ENCODE results near the gene IRF8.

IRF8 gene

GRCh38 chr16:85891776-85892166 lies 7.2 kb upstream of the IRF8 start:
- no peak for DNase-seq (ENCODE audit: low spot score)
- H3K27ac ChIP-seq, result no peak overlapping the region
- no peak for TF ChIP-seq CTCF (conservative IDR thresholded peaks at IDR 0.05; ENCODE audit: low read depth)
- ChIA-PET POLR2A (ENCODE audit: low non-redundant PET) (no interaction called here), CTCF (no interaction called here)

DNA sequence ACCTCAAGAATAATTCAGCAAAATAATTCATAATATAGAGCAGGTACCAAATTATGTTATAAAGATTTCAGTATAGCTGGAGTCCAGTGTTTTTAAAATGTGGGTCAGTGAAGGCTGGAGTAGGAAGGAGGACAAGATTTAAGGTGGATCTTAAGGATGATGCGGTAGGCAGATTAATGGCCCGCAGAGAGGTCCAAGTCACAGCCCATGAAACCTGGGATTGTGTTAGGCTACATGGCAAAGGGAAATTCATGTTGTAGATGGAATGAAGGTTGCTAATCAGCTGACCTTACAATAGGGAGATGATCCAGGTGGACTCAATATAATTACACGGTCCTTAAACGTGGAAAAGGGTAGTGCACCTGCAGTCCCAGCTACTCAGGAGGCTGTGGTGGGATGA lies 6.2 kb upstream of the IRF8 start:
- no peak overlapping the region for H3K27ac ChIP-seq
- ChIA-PET CTCF (no interaction called here), POLR2A (ENCODE audit: low non-redundant PET) (no interaction called here)
- DNase-seq (ENCODE audit: low spot score), result no peak
- no peak for TF ChIP-seq CTCF (conservative IDR thresholded peaks at IDR 0.05; ENCODE audit: low read depth)

DNA sequence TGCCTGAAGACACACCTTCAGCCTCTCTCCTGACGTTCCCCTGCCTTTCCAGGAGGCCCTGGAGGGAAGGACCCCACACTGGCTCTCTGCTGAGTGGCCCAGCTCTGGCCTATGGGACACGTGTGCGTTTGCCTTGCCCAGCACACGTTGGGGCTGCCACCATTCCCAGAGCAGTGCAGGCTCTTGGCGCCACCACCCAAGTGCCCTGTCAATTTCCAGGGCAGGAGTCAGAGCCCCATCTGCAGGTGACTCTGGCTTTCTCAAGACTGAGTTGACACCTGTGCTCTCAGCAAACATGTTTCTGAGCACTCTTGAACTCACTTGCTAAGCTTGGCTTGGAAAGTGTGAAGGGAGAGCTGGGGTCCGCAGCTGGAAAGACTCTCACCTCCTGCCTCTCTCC lies 4.7 kb upstream of the IRF8 start:
- CTCF ChIA-PET, result interaction anchor here (2.7 kb wide), 1 partner anchor 73 kb away, joined by 9 read pairs; no protein-coding TSS in a partner anchor

DNA sequence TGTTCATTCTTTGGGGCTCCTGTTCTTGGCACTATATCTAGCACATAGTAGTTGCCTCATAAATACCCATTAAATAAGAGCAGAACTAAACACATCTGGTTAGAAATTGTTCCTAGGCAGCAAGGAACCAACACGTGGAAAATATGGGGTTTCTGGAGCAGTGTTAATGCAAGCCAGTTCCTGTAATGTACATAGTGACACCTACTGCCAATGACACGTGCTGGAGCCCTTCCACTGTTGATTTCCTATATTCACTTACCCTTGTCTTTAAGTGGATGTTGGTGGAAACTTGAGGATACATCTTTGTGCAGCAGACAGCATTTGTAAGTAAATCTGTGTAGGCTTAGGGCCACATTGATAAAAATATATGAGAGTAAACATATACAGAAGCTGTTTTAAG lies 1.6 kb upstream of the IRF8 start:
- H3K27ac ChIP-seq, result no peak overlapping the region
- POLR2A ChIA-PET (ENCODE audit: low non-redundant PET), result no interaction called here
- CTCF ChIA-PET, result interaction anchor here (0.6 to 2.5 kb wide), 3 partner anchors 76 to 173 kb away, joined by 3 to 13 read pairs (median 3); no protein-coding TSS in a partner anchor

More for the DNA sequence above, 4.7 kb upstream of the IRF8 start:
- no peak for TF ChIP-seq CTCF (conservative IDR thresholded peaks at IDR 0.05; ENCODE audit: low read depth)
- no peak for DNase-seq (ENCODE audit: low spot score)
- H3K27ac ChIP-seq, result no peak overlapping the region
- POLR2A ChIA-PET (ENCODE audit: low non-redundant PET), result no interaction called here

GRCh38 chr16:85899444-85899843 lies 482 bp downstream of the IRF8 start:
- DNase-seq (ENCODE audit: low spot score), result no peak
- H3K27ac ChIP-seq, result no peak overlapping the region
- ChIA-PET CTCF (interaction anchor here (0.5 to 2.5 kb wide), 3 partner anchors 13 to 105 kb away, joined by 3 to 13 read pairs (median 4); no protein-coding TSS in a partner anchor), POLR2A (ENCODE audit: low non-redundant PET) (no interaction called here)
- no peak for TF ChIP-seq CTCF (conservative IDR thresholded peaks at IDR 0.05; ENCODE audit: low read depth)

More for the DNA sequence above, 1.6 kb upstream of the IRF8 start:
- no peak for TF ChIP-seq CTCF (conservative IDR thresholded peaks at IDR 0.05; ENCODE audit: low read depth)
- no peak for DNase-seq (ENCODE audit: low spot score)

- H3K27ac ChIP-seq, result no peak overlapping the region
- no peak for DNase-seq (ENCODE audit: low spot score)
- POLR2A ChIA-PET (ENCODE audit: low non-redundant PET), result no interaction called here
- CTCF ChIA-PET, result interaction anchor here (0.5 to 2.5 kb wide), 2 partner anchors 79 to 87 kb away, joined by 4 to 13 read pairs; no protein-coding TSS in a partner anchor
- no peak for TF ChIP-seq CTCF (conservative IDR thresholded peaks at IDR 0.05; ENCODE audit: low read depth)
Measured at GRCh38 chr16:85900027-85900792, 1.2 kb downstream of the IRF8 start.
